Measurements from ENCODE around the gene BRD7.

DNA sequence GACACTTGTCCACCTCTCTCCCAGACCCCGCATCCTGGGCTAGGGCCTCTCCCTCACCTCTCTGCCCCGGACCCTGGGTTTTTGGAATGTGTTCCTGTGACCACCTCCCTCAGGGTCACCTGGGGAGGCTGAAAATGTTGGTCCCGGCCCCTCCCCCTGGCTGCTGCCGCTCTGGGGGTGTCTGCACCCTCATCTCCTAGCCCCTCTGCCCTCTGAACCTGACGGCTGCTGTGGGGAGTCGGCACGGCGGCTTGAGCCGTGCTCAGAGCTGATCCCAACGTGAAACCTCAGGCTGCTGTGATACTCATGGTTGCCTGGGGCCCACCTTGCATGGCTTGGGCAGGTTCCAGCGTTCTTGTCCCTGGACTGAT lies 59.6 kb downstream of the BRD7 start:
- TF ChIP-seq, protein P1, sequence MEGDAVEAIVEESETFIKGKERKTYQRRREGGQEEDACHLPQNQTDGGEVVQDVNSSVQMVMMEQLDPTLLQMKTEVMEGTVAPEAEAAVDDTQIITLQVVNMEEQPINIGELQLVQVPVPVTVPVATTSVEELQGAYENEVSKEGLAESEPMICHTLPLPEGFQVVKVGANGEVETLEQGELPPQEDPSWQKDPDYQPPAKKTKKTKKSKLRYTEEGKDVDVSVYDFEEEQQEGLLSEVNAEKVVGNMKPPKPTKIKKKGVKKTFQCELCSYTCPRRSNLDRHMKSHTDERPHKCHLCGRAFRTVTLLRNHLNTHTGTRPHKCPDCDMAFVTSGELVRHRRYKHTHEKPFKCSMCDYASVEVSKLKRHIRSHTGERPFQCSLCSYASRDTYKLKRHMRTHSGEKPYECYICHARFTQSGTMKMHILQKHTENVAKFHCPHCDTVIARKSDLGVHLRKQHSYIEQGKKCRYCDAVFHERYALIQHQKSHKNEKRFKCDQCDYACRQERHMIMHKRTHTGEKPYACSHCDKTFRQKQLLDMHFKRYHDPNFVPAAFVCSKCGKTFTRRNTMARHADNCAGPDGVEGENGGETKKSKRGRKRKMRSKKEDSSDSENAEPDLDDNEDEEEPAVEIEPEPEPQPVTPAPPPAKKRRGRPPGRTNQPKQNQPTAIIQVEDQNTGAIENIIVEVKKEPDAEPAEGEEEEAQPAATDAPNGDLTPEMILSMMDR (IDR thresholded peaks at IDR 0.05), result no peak
- TF ChIP-seq POLR2A (IDR thresholded peaks at IDR 0.05), result no peak

Data from right lobe of liver (tissue), 4 donors.